A549 (cell line): ENCODE results near the gene ASTN1. TPM values are rescaled to one million over a fixed set of nuclear protein-coding genes. Genes with fewer than 3 reads are reported as not detected.

Experiments
- ATAC-seq, 2 experiments: fragments of 200-7000 bp in 1 of 2; fragments of >200 bp in 1 of 2; cut with Nextera tagmentation in 1 of 2; cut with Tn5 transposase in 1 of 2; 3 replicates each; pipeline versions ENCODE4 v1.8.0 to v1.9.1; 2018 to 2020; ENCODE audit warnings: mild to moderate bottlenecking in 1 of 2, moderate library complexity in 1 of 2
- CTCF ChIA-PET: fragments of 300-600 bp; sonication (Branson Sonifier 250); formaldehyde crosslinking; extraction: SDS; loops from one replicate; lab custom pipeline; 2021; ENCODE audit warnings: antibody characterized with exemption, inconsistent platforms; lab: Yijun Ruan, JAX
- POLR2A ChIA-PET: fragments of 350-600 bp; formaldehyde crosslinking; extraction: SDS; loops from one replicate; lab custom pipeline; 2021; ENCODE audit warnings: antibody characterized with exemption, inconsistent platforms; lab: Yijun Ruan, JAX
- DNase-seq, 2 experiments: peaks; one replicate each; pipeline versions ENCODE4 v3.0.0 to v3.0.0-alpha.2; 2011 to 2016; ENCODE audit warnings: low read depth in 1 of 2, low spot score in 1 of 2
- FAIRE-seq: peaks from 2 replicates; lab custom pipeline; 2011; peaks lifted over from hg19 to GRCh38; lab: Jason Lieb, UNC
- H3K27ac ChIP-seq, 2 experiments: fragments of >200 bp; sonication (Bioruptor Twin); formaldehyde crosslinking; 3 replicates each; pipeline ENCODE4 v1.5.1; 2016 to 2017
- H3K4me1 ChIP-seq: fragments of >200 bp; sonication (Bioruptor Twin); formaldehyde crosslinking; 3 replicates; pipeline ENCODE4 v1.6.1; 2016
- H3K4me2 ChIP-seq: fragments of >200 bp; sonication (Bioruptor Twin); formaldehyde crosslinking; 3 replicates; pipeline ENCODE4 v1.6.1; 2016
- H3K4me3 ChIP-seq: fragments of >200 bp; sonication (Bioruptor Twin); formaldehyde crosslinking; 3 replicates; pipeline ENCODE4 v1.5.1; 2016
- H3K9me3 ChIP-seq: fragments of >200 bp; sonication (Bioruptor Twin); formaldehyde crosslinking; 3 replicates; pipeline ENCODE4 v1.6.1; 2016
- ATOH8 ChIP-seq: fragments of 250-450 bp; sonication (Bioruptor Pico); IDR thresholded peaks from 2 replicates; pipeline ENCODE4 v1.5.0; 2020; ENCODE audit warnings: low read depth, mild to moderate bottlenecking, moderate library complexity
- BCL3 ChIP-seq: fragments of >200 bp; sonication (Bioruptor Twin); formaldehyde crosslinking; IDR thresholded peaks from 3 replicates; pipeline ENCODE4 v1.6.1; 2016
- CBX8 ChIP-seq: fragments of 200-600 bp; sonication (generic); IDR thresholded peaks from 2 replicates; pipeline ENCODE4 v1.6.1; 2016
- CHD2 ChIP-seq: fragments of 150-350 bp; IDR thresholded peaks from 2 replicates; pipeline ENCODE4 v1.6.1; 2014; ENCODE audit warnings: low read length; ENCODE audit not compliant: partially characterized antibody
- EHF ChIP-seq: fragments of 250-450 bp; sonication (Bioruptor Pico); IDR thresholded peaks from 2 replicates; pipeline ENCODE4 v1.5.0; 2020; ENCODE audit warnings: mild to moderate bottlenecking
- EP300 ChIP-seq, 2 experiments: fragments of >200 bp; sonication (Bioruptor Twin); formaldehyde crosslinking; IDR thresholded peaks; 2 replicates in 1 of 2; 3 replicates in 1 of 2; pipeline ENCODE4 v1.6.1; 2016 to 2017
- FOSB ChIP-seq: fragments of 250-450 bp; sonication (Bioruptor Pico); IDR thresholded peaks from 2 replicates; pipeline ENCODE4 v1.5.0; 2020; ENCODE audit warnings: mild to moderate bottlenecking, moderate library complexity
- HDAC2 ChIP-seq: fragments of 200-600 bp; sonication (generic); IDR thresholded peaks from 2 replicates; pipeline ENCODE4 v1.6.1; 2016
- HES2 ChIP-seq: fragments of >200 bp; sonication (Bioruptor Twin); formaldehyde crosslinking; IDR thresholded peaks from 2 replicates; pipeline ENCODE4 v1.6.1; 2016
- HMGXB4 ChIP-seq: fragments of 250-450 bp; sonication (Bioruptor Pico); IDR thresholded peaks from 2 replicates; pipeline ENCODE4 v1.5.0; 2021; ENCODE audit warnings: mild to moderate bottlenecking, moderate library complexity, borderline replicate concordance
- JUN ChIP-seq, 2 experiments: fragments of >200 bp; sonication (Bioruptor Twin); formaldehyde crosslinking; IDR thresholded peaks; 2 replicates in 1 of 2; 3 replicates in 1 of 2; pipeline ENCODE4 v1.6.1; 2016 to 2017
- KDM5A ChIP-seq: fragments of 200-600 bp; sonication (generic); IDR thresholded peaks from 2 replicates; pipeline ENCODE4 v1.6.1; 2016; ENCODE audit warnings: antibody characterized with exemption, mild to moderate bottlenecking
- MAX ChIP-seq: IDR thresholded peaks from 2 replicates; pipeline ENCODE4 v1.6.1; 2012
- MYC ChIP-seq: IDR thresholded peaks from 2 replicates; pipeline ENCODE4 v1.6.1; 2012; ENCODE audit warnings: mild to moderate bottlenecking, inconsistent platforms, low read length, improper control_type of control experiment, borderline replicate concordance
- POLR2A ChIP-seq: IDR thresholded peaks from 2 replicates; pipeline ENCODE4 v1.6.1; 2012; ENCODE audit warnings: mild to moderate bottlenecking, low read length
- RARB ChIP-seq: fragments of 250-450 bp; sonication (Bioruptor Pico); IDR thresholded peaks from 2 replicates; pipeline ENCODE4 v1.8.0; 2021; ENCODE audit warnings: mild to moderate bottlenecking, moderate library complexity
- RCOR1 ChIP-seq: fragments of 150-350 bp; IDR thresholded peaks from 2 replicates; pipeline ENCODE4 v1.6.1; 2014; ENCODE audit warnings: antibody characterized with exemption, low read length, low read depth
- SREBF2 ChIP-seq: fragments of 450-650 bp; IDR thresholded peaks from 2 replicates; pipeline ENCODE4 v1.6.1; 2014; ENCODE audit warnings: mild to moderate bottlenecking, moderate library complexity
- TFCP2L1 ChIP-seq: fragments of 250-450 bp; sonication (Bioruptor Pico); IDR thresholded peaks from 2 replicates; pipeline ENCODE4 v1.5.0; 2021; ENCODE audit warnings: mild to moderate bottlenecking
- USF2 ChIP-seq: fragments of 450-650 bp; IDR thresholded peaks from 2 replicates; pipeline ENCODE4 v1.6.1; 2014; ENCODE audit warnings: antibody characterized with exemption
- WGBS: methylation state at CpG from one replicate; pipeline ENCODE4 v1.1.6; 2017; ENCODE audit errors: missing lambda C conversion rate; 5-methylcytosine and 5-hydroxymethylcytosine counted together
- polyA plus RNA-seq, 4 experiments: library from polyadenylated mRNA; depleted of rRNA in 3 of 4; stranded (reverse); fragments of >200 nt; fragmentation: RNase III in 1 of 4; extraction: RNeasy Plus Mini Kit Qiagen cat#74134 plus additional on column Dnase treatment in 1 of 4; gene quantifications; 2 replicates in 3 of 4; 3 replicates in 1 of 4; pipeline ENCODE4 v1.2.3, GENCODE V29; 2011 to 2017

Gene ASTN1
- polyA plus RNA-seq, 2 of the 4 experiments (the other 2 are of a cell fraction) = not detected

GRCh38 chr1:177133977-177134538, 30.5 kb downstream of the ASTN1 start:
- TF ChIP-seq EHF (CRISPR knock-in tag) (no peak), MAX (no peak), HES2 (no peak), EP300 (IDR thresholded peaks at IDR 0.05) (no peak), ATOH8 (CRISPR knock-in tag) (no peak), KDM5A (no peak), FOSB (CRISPR knock-in tag) (no peak)
- TF ChIP-seq, all 56 proteins: peak for 0
- ATAC-seq (no peak), FAIRE-seq (no peak), DNase-seq (no peak)
- ChIA-PET CTCF (no interaction called here), POLR2A (no interaction called here)
- Histone ChIP-seq H3K9me3 (no peaks in the 10 kb centered on the region), H3K4me2 (no peak overlapping the region), H3K4me1 (no peaks in the 10 kb centered on the region), H3K27ac (no peak overlapping the region), H3K4me3 (no peak overlapping the region)
- WGBS = 4% methylated on average over 4 of the region's 4 CpGs

- Histone ChIP-seq H3K9me3 (no peaks in the 10 kb centered on the region), H3K4me1 (no peaks in the 10 kb centered on the region), H3K4me3 (no peak overlapping the region), H3K27ac (no peak overlapping the region), H3K4me2 (no peak overlapping the region)
- WGBS = 14% methylated on average over 2 of the region's 2 CpGs
- no peak for TF ChIP-seq POLR2A
- no peak for TF ChIP-seq CHD2
- no peak for TF ChIP-seq JUN (IDR thresholded peaks at IDR 0.05)
- TF ChIP-seq MYC = no peak
- ATAC-seq (no peak), FAIRE-seq (no peak), DNase-seq (no peak)
- CTCF ChIA-PET = no interaction called here
- POLR2A ChIA-PET = no interaction called here
These were observed 32.4 kb downstream of the ASTN1 start for GRCh38 chr1:177132141-177132540.

- ATAC-seq = no peak
- TF ChIP-seq CBX8 (no peak), SREBF2 (no peak), HMGXB4 (CRISPR knock-in tag) (no peak), USF2 (no peak), RCOR1 (no peak), TFCP2L1 (CRISPR knock-in tag) (no peak), BCL3 (no peak), RARB (CRISPR knock-in tag) (no peak), HDAC2 (no peak), EHF (CRISPR knock-in tag) (no peak)
- no peak for DNase-seq
- POLR2A ChIA-PET = no interaction called here
- Histone ChIP-seq H3K4me2 (no peak overlapping the region), H3K4me1 (no peaks in the 10 kb centered on the region), H3K4me3 (no peak overlapping the region), H3K27ac (no peak overlapping the region), H3K9me3 (no peaks in the 10 kb centered on the region)
- CTCF ChIA-PET = no interaction called here
- FAIRE-seq = no peak
- WGBS = 1% methylated on average over 4 of the region's 4 CpGs
These were observed 32.8 kb downstream of the ASTN1 start for GRCh38 chr1:177131723-177132122.
